Peyer's patch (tissue), 4 donors: ENCODE results near the gene BCR. TPM values are rescaled to one million over a fixed set of nuclear protein-coding genes. Genes with fewer than 3 reads are reported as not detected.

Experiments
- DNase-seq, 3 donors: peaks; one replicate each; pipeline ENCODE4 v3.0.0-alpha.2; 2017 to 2019
- H3K27ac ChIP-seq, 4 donors: fragments of 200-600 bp; sonication (generic); one replicate each; pipeline ENCODE4 v1.5.1; 2016 to 2019
- H3K27me3 ChIP-seq, 2 donors: fragments of 200-600 bp; sonication (generic); one replicate each; pipeline ENCODE4 v1.5.1; 2019
- H3K36me3 ChIP-seq, 3 donors: fragments of 200-600 bp; sonication (generic); one replicate each; pipeline ENCODE4 v1.5.1; 2016 to 2019
- H3K4me1 ChIP-seq, 4 donors: fragments of 200-600 bp; sonication (generic); one replicate each; pipeline ENCODE4 v1.5.1; 2016 to 2019
- H3K4me3 ChIP-seq, 4 donors: fragments of 200-600 bp; sonication (generic); 1 replicate in 3 of 4; 2 replicates in 1 of 4; pipeline ENCODE4 v1.5.1; 2016 to 2019; ENCODE audit warnings: mild to moderate bottlenecking in 1 of 4
- H3K9me3 ChIP-seq, 4 donors: fragments of 200-600 bp; sonication (generic); one replicate each; pipeline ENCODE4 v1.5.1; 2016 to 2019; ENCODE audit warnings: mild to moderate bottlenecking in 1 of 4
- CTCF ChIP-seq, 6 experiments: fragments of 450-650 bp in 4 of 6; fragments of 200-600 bp in 2 of 6; sonication (generic) in 1 of 6; IDR thresholded peaks; one replicate each; pipeline ENCODE4 v1.5.1; 2017 to 2019; ENCODE audit warnings: antibody characterized with exemption in 6 of 6, mild to moderate bottlenecking in 3 of 6, moderate library complexity in 1 of 6
- POLR2A ChIP-seq, 2 donors: fragments of 450-650 bp; IDR thresholded peaks; one replicate each; pipeline ENCODE4 v1.5.1; 2017; ENCODE audit warnings: antibody characterized with exemption in 2 of 2, mild to moderate bottlenecking in 2 of 2, moderate library complexity in 2 of 2
- total RNA-seq, 4 donors: library from RNA; depleted of rRNA; stranded (reverse); fragments of >200 nt; gene quantifications; one replicate each; pipeline ENCODE4 v1.1.0, GENCODE V29; 2016

BCR gene
- total RNA-seq, 4 donors from 2014 or later = 55.8 to 86.9 (median 66.1) TPM

- no peaks in the 10 kb centered on the region for H3K27me3 ChIP-seq
- no peaks in the 10 kb centered on the region for H3K9me3 ChIP-seq
- no peak overlapping the region for H3K4me3 ChIP-seq
- no peak overlapping the region for H3K27ac ChIP-seq
- no peak for DNase-seq
- H3K4me1 ChIP-seq = peaks cover 0 to 23% (median 6%) of the 10 kb centered on the region in 4 donors
- TF ChIP-seq POLR2A (IDR thresholded peaks at IDR 0.05) (no peak), CTCF (IDR thresholded peaks at IDR 0.05) (no peak)
- H3K36me3 ChIP-seq = no peaks in the 10 kb centered on the region
Observed at GRCh38 chr22:23147617-23148387, 32.5 kb upstream of the BCR start.

- Histone ChIP-seq H3K27ac (no peak overlapping the region), H3K27me3 (no peaks in the 10 kb centered on the region), H3K4me3 (no peak overlapping the region), H3K36me3 (no peaks in the 10 kb centered on the region), H3K4me1 (peaks cover 0 to 13% (median 8%) of the 10 kb centered on the region in 4 donors), H3K9me3 (no peaks in the 10 kb centered on the region)
- no peak for TF ChIP-seq CTCF (IDR thresholded peaks at IDR 0.05)
- no peak for TF ChIP-seq POLR2A (IDR thresholded peaks at IDR 0.05)
- no peak for DNase-seq
Observed at GRCh38 chr22:23149743-23150238, 30.5 kb upstream of the BCR start.

- H3K36me3 ChIP-seq = no peaks in the 10 kb centered on the region
- H3K9me3 ChIP-seq = no peaks in the 10 kb centered on the region
- H3K27me3 ChIP-seq = no peaks in the 10 kb centered on the region
- H3K4me1 ChIP-seq = peaks cover 0 to 5% (median 3%) of the 10 kb centered on the region in 4 donors
- no peak for DNase-seq
- H3K27ac ChIP-seq = no peak overlapping the region
- no peak overlapping the region for H3K4me3 ChIP-seq
- TF ChIP-seq CTCF (IDR thresholded peaks at IDR 0.05) (no peak), POLR2A (IDR thresholded peaks at IDR 0.05) (no peak)
Observed at GRCh38 chr22:23150762-23151161, 29.5 kb upstream of the BCR start.

GRCh38 chr22:23151827-23152226 is 28.5 kb upstream of the BCR start:
- no peaks in the 10 kb centered on the region for H3K36me3 ChIP-seq
- no peaks in the 10 kb centered on the region for H3K27me3 ChIP-seq
- DNase-seq = no peak
- peaks cover 0 to 4% (median 2%) of the 10 kb centered on the region in 4 donors for H3K4me1 ChIP-seq
- TF ChIP-seq POLR2A (IDR thresholded peaks at IDR 0.05) (no peak), CTCF (IDR thresholded peaks at IDR 0.05) (no peak)
- no peaks in the 10 kb centered on the region for H3K9me3 ChIP-seq
- H3K4me3 ChIP-seq = no peak overlapping the region
- H3K27ac ChIP-seq = peak overlapping the region in 1 of 4 donors; percentile 72

- H3K36me3 ChIP-seq = no peaks in the 10 kb centered on the region
- peak overlapping the region in 2 of 4 donors; percentile 28 to 72 for H3K27ac ChIP-seq
- peaks cover 0 to 4% (median 2%) of the 10 kb centered on the region in 4 donors for H3K4me1 ChIP-seq
- peak overlapping the region in 1 of 4 donors; percentile 20 for H3K4me3 ChIP-seq
- TF ChIP-seq POLR2A (IDR thresholded peaks at IDR 0.05) (no peak), CTCF (IDR thresholded peaks at IDR 0.05) (no peak)
- DNase-seq = peak in 2 of 3 donors; percentile 63 to 65
- H3K9me3 ChIP-seq = no peaks in the 10 kb centered on the region
- no peaks in the 10 kb centered on the region for H3K27me3 ChIP-seq
Observed at GRCh38 chr22:23152238-23153114, 27.8 kb upstream of the BCR start.
